HG02678 (cell line): Measurements from ENCODE around the gene SLX1A.
"Not testable (repeated sequence)": the region's sequence is repeated elsewhere in the genome, so short reads cannot be mapped to it uniquely, and the experiment has no call there.

Experiments used
- ATAC-seq: cut with Tn5 transposase; IDR thresholded peaks from one replicate; pipeline ENCODE4 v1.9.1; 2021; ENCODE audit warnings: mild to moderate bottlenecking, moderate library complexity; ENCODE audit not compliant: unreplicated experiment

The SLX1A gene

DNA sequence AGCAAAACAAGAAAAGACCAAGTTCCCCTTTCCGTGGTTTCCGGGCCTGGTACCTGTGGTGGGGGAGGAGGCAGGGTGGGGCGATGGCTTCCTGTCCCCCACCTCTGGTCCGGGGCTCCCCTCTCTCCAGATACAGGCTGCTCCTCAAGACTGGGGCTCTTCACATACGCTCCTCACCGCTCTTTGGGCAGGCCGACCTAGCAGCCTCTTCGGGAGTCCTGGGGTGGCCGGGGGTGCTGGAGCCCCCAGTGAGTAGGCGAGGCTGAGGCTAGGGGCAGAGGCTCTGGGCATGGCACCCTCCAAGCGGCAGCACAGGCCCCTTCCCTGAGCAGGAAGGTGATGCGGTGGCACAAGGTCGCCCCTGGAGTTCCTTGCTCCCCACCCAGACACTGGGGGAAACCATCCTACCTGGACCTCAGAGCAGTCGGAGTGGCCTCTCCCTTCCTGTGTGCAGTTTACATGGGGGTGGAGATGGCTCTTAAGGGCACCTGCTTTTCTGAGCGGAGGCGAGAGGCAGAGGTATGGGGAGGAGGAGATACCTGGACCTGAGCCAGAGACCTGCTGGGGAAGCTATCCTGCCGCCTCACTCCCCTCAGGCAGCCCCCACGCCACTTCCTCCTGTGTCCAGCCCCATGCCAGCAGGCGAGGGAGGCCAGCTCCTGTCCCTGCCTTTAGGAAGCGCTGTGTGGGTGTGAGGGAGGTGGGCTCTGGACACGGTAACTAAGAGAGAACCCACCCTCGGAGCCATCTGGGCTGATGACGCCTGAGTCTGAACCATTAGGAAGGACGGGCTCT is 9.4 kb upstream of the SLX1A start:
- peak; percentile 40 for ATAC-seq

DNA sequence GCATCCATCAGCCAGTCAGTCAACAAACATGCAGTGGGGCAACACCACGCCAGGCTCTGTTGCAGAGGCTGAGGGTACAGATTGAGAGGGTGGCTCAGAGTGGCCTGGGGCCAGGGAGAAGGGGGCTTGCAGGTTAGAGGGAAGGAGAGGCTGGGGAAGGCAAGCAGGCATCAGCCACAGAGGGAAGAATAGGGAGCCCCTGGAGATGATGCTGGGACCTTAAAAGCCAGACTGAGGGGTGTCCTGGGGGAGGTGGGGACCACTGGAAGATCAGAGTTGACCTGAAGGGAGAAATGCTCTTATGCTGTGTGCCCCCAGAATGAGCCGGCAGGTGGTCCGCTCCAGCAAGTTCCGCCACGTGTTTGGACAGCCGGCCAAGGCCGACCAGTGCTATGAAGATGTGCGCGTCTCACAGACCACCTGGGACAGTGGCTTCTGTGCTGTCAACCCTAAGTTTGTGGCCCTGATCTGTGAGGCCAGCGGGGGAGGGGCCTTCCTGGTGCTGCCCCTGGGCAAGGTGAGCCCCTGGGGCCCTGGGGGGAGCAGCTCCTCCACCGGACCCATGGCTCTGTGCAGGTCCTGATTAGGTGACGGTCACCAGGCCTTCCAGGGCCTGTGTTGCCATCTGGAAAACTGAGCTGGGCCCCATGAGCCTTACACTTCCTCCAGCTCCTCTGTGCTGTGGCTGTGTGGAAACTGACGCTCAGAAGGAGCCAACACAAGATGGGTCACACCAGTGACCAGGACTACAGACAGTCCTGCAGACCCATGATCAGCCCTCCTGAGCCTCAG is 8.6 kb upstream of the SLX1A start:
- ATAC-seq: no peak

DNA sequence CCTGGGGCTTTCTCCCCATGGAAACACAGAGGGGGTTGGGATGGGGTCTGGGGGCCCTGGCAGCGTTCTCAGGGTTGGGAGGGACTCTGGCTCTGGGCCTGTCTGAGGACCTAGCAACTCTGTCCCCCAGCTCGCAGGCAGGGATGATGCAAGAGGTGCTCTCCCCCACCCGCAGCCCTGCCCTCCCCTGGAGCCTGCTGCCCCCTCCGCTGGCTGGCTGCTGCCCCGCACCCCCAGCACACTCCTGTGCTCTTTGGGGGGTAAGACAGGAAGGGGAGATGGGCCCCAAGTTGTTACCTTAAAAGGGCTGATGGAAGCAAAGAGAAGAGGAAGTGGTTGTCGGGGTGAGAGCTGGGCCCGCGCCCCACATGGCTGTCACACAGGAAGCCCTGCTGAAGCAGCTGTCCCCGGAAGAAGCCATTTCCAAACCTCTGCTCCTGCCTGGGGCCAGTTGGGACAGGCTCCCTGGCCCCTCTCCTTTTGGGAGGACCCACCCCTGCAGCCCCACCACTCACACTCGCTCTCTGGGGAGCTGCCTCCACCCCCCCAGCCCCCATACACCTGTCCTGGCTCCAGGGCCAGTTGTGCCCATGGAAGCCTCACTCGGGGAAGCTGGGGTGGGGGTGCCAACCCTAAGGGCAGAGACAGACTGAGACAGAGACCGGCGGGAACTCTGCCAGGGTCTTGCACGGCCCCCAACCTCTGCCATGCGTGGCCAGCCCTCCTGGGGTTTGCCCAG is 7.8 kb upstream of the SLX1A start:
- ATAC-seq: peak; percentile 44

DNA sequence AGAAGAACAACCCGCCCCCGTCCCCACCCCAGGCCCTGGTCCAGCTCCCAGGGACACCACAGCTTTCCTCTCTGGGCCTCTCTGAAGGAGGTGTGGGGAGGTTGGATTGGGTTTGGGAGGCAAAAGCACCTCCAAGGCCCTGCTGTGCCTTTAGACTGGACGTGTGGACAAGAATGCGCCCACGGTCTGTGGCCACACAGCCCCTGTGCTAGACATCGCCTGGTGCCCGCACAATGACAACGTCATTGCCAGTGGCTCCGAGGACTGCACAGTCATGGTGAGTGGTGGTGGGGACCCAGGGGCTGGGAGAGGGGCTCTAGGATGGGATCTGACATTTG is 7.3 kb upstream of the SLX1A start:
- ATAC-seq: no peak

DNA sequence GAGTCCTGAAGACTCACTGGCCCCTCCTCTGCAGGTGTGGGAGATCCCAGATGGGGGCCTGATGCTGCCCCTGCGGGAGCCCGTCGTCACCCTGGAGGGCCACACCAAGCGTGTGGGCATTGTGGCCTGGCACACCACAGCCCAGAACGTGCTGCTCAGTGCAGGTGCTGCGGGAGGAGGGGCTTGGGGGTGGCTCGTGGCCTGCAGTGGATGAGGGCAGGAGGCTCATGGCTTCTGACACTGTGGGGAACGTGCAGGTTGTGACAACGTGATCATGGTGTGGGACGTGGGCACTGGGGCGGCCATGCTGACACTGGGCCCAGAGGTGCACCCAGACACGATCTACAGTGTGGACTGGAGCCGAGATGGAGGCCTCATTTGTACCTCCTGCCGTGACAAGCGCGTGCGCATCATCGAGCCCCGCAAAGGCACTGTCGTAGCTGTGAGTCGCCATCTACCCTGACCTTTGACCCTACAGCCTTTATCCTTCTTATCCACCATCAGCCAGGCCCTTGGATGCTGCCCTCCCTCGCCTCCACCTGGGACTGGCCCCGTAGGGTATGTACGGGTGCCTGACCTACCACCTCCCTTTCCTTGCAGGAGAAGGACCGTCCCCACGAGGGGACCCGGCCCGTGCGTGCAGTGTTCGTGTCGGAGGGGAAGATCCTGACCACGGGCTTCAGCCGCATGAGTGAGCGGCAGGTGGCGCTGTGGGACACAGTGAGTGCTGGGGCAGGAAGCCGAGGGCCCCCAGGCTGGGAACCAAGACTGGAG is 6.7 kb upstream of the SLX1A start:
- ATAC-seq: no peak

DNA sequence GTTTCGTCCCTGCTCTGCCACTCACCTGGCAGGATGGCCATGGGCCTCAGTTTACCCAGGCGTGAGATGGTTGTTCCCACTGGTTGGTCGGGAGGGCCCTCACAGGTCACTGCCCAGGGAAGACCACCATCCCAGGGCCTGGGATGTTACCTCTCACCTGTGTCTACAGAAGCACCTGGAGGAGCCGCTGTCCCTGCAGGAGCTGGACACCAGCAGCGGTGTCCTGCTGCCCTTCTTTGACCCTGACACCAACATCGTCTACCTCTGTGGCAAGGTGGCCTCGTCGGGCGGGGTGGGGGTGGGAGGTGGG is 6.2 kb upstream of the SLX1A start:
- ATAC-seq: no peak

DNA sequence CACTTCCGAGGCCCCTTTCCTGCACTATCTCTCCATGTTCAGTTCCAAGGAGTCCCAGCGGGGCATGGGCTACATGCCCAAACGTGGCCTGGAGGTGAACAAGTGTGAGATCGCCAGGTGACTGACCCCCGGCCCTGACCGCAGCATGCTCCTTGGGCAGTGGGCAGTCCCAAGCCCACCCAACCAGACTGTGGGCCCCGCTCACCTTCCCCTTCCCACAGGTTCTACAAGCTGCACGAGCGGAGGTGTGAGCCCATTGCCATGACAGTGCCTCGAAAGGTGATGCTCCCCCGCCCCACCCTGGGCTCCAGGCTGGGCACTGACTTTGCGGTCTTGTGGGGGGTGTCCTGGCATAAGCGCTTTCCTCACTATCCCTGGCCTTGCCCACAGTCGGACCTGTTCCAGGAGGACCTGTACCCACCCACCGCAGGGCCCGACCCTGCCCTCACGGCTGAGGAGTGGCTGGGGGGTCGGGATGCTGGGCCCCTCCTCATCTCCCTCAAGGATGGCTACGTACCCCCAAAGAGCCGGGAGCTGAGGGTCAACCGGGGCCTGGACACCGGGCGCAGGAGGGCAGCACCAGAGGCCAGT is 5.6 kb upstream of the SLX1A start:
- ATAC-seq: no peak

DNA sequence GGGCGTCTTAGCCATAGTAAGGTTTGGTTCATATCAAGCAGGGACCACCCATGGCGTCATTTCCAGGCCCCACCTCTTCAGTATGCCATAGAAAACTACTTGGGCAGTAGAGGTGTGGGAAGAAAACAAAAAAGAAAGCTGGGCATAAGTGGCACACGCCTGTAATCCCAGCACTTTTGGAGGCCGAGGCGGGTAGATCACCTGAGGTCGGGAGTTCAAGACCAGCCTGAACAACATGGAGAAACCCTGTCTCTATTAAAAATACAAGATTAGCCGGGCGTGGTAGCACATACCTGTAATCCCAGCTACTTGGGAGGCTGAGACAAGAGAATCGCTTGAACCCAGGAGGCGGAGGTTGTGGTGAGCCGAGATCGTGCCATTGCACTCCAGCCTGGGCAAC is 2.5 kb upstream of the SLX1A start:
- ATAC-seq: not testable (repeated sequence)

DNA sequence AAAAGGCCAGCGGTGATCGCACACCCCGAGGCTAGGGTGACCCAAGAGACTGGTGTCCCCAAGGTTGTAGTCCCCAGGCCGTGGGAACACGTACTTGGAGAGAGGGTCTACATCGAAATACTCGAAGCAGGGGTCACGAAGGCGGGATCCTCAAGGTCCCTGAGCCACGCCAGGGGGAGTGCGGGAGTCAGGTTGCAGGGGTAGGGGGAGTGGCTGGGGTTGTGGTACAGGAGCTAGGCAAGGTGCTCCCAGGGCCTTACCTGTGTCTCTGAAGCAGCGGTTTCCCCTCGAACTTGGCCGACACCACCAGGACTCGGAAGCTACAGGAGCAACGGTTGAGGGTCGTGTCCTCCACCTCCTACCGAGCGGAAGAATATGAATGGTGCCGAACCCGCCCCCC is 577 bp upstream of the SLX1A start:
- ATAC-seq: peak; percentile 8

DNA sequence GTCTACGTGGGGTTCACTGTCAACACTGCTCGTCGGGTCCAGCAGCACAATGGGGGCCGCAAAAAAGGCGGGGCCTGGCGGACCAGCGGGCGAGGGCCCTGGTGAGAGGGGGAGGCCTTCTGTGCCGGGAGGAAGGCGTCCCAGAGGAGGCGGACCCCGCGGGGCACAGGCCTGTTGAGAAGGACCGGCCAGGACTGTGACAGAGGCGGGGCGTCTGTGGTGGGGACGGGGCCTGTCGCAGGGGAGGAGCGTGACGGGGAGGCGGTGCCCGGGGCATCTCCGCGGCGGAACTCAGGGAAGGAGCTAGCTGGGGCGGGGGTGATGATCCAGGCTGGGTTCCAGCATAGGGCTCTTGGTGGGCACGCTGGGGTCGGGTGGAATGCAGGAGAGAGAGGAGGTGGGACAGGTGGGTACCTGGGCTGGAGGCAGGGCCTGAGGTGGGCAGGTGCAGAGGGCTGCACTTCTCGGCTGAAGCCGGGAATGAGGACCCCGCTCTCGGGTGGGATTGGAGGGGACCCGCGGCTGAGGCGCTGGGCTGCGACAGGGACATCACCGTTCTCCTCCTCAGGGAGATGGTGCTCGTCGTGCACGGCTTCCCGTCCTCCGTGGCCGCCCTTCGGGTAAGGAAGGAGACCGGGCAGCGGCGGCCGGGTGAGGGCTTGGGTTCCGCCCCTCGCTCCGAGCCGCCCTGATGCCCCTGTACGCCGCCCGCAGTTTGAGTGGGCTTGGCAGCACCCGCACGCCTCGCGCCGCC is 674 bp downstream of the SLX1A start:
- ATAC-seq: peak; percentile 60

DNA sequence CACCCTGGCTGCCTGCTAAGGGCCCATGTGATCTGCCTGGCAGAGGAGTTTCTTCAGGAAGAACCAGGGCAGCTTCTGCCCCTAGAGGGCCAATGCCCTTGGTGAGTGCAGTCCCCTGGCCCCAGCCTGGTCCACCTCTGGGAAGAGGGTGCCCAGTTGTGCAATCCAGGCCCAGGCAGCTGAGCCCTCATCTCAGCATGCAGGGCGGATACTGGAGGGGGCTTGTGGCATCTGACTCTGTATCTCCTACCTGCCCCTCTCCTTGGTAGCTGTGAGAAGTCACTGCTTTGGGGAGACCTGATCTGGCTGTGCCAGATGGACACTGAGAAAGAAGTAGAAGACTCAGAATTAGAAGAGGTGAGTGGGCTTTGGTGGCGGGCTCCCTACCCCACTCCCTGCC is 3.3 kb downstream of the SLX1A start:
- ATAC-seq: not testable (repeated sequence)

DNA sequence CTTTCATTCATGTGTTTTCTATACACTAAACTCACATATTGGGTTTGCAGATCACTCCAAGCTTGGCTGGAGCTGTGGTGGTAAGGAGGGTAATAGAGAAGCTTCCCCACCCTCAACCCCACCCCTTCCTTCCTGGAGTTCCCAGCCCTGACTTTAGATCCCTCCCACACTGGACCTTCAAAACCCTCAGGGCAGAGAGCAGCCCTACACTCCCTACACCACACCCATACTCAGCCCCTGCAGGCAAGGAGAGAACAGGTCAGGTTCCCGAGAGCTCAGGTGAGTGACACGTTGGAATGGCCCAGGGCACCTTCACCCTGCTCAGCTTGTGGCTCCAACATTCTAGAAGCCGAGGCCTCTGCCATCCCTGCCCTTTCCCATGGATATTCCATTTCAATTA is 5.4 kb downstream of the SLX1A start, which contains the start of gene SULT1A3:
Gene SULT1A3 (plus strand): TSS at position 207 of the 400 bp plus-strand sequence. CDS start 1,474 bp downstream, outside the sequence.
- ATAC-seq: not testable (repeated sequence)

DNA sequence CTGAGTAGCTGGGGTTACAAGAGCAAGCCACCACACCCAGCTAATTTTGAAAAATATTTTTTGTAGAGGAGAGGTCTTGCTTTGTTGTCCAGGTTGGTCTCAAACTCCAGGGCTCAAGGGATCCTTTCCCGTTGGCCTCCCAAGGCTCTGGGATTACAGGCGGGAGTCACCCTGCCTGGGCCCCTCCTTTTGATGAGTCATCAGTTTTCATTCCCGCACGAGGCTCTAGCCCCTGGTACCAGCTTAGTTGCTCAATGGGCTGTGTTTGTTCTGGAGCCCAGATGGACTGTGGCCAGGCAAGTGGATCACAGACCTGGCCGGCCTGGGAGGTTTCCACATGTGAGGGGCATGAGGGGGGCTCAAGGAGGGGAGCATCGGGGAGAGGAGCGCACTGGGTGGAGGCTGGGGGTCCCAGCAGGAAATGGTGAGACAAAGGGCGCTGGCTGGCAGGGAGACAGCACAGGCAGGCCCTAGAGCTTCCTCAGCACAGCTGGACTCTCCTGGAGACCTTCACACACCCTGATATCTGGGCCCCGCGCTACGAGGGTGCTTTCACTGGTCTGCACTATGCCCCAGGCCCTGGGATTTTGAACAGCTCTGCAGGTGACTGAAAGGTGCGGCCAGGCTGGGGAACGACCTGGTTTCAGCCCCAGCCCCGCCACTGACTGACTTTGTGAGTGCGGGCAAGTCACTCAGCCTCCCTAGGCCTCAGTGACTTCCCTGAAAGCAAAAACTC is 6.1 kb downstream of the SLX1A start:
- not testable (repeated sequence) for ATAC-seq

DNA sequence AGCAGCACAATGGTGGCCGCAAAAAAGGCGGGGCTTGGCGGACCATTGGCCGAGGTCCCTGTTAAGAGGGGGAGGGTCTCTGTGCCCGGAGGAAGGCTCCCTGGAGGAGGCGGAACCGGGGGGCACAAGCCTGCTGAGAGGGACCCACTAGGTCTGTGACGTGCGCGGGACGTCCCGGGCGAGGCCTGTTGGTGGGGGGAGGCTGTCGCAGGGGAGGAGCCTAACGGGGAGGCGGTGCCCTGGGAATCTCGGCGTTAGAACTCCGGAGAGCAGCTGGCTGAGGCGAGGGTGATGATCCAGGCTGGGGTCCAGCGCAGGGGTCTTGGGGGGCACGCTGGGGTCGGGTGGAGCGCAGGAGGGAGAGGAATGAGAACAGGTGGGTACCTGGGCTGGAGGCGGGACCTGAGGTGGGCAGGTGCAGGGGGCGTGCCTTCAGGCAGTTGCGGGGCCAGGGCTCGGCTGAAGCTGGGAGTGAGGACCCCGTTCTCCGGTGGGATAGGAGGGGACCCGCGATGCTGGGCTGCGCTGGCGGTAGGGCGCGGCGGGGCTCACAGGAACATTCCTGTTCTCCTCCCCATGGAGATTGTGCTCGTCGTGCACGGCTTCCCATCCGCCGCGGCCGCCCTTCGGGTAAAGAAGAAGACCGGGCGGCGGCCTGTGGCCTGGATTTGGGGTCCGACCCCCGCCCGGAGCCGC is 12.0 kb downstream of the SLX1A start:
- not testable (repeated sequence) for ATAC-seq

DNA sequence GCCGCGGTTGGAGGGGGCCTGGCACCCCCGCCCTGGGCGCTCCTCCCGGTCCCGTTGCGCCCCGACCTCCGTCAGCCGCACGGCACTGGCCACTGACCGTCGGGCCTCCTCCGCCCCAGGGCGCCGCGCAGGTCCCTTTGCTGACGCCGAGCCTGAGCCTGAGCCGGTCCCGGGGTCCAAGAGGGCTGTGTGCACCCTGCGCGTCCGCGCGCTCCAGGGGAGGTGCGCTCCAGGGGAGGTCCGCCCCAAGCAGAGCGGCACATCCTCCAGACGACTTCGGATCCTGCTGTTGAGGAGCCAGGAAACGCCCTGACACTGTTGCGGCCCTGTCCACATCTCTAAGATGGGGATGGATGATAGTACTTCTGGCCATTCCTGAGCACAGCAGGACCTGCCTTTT is 12.6 kb downstream of the SLX1A start:
- not testable (repeated sequence) for ATAC-seq

DNA sequence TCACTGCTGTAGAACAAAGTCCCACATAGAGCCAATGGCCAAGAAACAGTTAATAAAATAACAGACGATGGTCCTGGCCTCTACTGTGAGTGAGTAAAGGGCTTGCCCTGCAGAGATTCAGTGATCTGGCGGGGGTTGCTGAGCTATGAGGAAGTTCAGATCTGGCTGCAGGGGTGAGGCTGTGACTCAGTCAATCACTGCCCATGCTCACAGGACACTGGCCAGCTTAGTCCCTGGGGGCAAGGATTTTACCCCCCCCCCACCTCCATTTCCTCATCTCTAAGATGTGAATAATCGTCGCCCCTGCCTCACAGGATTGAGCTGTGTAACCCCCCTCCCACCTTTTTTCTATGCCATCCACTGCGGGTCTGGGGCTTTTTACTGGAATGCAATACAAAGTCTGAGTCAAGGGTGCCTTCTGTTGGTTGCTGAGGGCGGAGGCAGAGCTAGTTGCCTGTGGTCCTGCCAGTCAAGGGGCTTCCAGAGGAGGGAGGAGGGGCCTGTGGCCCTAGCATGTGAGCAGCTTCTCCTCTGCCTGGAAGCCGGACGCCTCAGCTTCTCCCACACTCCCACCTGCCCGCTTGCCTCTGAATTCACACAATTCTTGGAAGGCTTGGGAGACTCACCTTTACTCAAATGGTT is 13.5 kb downstream of the SLX1A start:
- not testable (repeated sequence) for ATAC-seq

DNA sequence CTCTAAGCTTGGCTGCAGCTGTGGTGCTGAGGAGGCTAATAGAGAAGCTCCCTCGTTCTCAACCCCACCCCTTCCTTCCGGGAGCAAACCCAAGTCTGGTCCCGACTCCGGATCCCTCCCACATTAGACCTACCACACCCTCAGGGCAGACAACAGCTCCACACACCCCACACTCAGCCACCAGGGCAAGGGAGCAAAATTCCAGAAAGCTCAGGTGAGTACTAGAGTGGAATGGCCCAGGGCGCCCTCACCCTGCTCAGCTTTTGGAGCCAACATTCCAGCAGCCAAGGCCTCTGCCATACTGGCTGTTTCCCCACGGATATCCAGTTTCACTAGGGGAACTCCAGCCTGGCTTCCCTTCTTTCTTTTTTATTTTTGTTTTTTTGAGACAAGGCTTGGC is 15.4 kb downstream of the SLX1A start:
- ATAC-seq: not testable (repeated sequence)

DNA sequence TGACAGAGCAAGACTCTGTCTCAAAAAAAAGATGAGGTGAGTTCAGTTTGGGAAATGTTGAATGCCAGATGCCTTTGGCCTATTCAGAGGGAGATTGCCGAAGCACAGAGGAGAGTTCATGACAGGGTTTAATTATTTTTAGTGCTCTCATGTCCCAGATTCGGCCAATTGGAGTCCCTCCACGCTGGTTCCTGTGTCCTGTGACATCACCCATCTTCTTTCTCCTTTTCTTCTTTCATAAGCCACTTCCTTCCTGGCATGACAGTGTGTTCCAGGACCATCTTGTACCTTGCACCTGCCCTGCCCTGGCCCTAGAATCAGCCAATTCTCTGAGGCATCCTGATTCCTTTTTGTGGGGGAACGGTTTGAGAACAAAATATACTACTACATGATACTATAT is 17.7 kb downstream of the SLX1A start:
- not testable (repeated sequence) for ATAC-seq
